GM23248 (cell line): Measurements from ENCODE around the gene TSEN34.

Experiments
- EZH2 ChIP-seq: fragments of 200-600 bp; sonication (generic); IDR thresholded peaks from 2 replicates; pipeline ENCODE4 v1.6.1; 2018; ENCODE audit warnings: antibody characterized with exemption, mild to moderate bottlenecking; ENCODE audit not compliant: insufficient read depth, poor library complexity, severe bottlenecking
- EZH2phosphoT487 ChIP-seq: fragments of 200-600 bp; sonication (generic); IDR thresholded peaks from 2 replicates; pipeline ENCODE4 v1.6.1; 2018; ENCODE audit warnings: antibody characterized with exemption, moderate library complexity, mild to moderate bottlenecking, low read depth; ENCODE audit not compliant: insufficient read depth

GRCh38 chr19:54206831-54207177 is 15.7 kb downstream of the TSEN34 start:
- TF ChIP-seq EZH2 (no peak), EZH2phosphoT487 (no peak)
